Pulmonary artery endothelial cell (primary cell): Measurements from ENCODE around the gene HMBS. TPM values are rescaled to one million over a fixed set of nuclear protein-coding genes. Genes with fewer than 3 reads are reported as not detected.
A peak's percentile ranks its signal among the peaks of the same experiment; 100 is the strongest.

Experiments
- DNase-seq: peaks from one replicate; pipeline ENCODE4 v3.0.0-alpha.2; 2011; ENCODE audit warnings: low read depth, low spot score
- total RNA-seq: library from RNA; depleted of rRNA; stranded (reverse); fragments of >200 nt; gene quantifications from 2 replicates; pipeline ENCODE4 v1.2.3, GENCODE V29; 2014

HMBS gene
- total RNA-seq, 1 donor from 2014 or later, result 7.8 TPM

DNA sequence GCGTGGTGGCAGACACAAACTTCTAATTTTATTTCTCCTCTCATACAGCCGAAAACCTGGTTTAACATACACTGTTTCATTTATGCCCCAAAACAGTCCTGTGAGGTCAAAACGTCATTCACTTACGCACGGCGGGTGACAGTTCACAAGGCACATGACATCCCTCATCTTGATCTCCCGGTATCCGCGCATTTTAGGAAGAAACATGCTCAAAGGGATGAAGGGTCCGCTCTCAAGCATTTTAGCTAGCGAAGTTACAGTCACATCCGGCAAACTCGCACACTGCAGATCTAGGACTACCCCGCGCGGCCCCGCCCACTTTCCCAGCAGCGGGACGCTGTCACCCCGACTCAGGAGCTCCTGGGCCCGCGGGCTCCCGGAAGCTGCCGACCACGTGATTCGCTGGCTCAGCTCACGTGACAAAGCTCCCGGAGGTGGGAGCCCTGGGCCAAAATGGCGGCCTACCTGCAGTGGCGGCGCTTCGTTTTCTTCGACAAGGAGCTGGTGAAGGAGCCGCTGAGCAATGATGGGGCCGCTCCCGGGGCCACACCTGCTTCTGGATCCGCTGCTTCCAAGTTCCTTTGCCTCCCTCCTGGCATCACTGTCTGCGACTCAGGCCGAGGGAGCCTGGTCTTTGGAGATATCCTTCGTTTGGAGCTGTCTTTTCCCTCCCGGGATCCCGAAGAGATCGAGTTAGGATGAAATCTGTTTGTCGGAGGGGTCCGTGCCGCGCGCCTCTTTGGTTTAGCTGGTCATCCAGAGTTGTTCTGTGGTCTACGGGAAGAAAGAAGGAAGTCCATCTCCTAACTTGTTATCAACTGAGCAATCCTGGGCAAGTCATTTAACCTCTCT lies 17.1 kb upstream of the HMBS start, which contains the start of gene VPS11:
Gene VPS11 (plus strand): TSS at position 448 of the 852 bp plus-strand sequence. CDS start 6 bp downstream, at position 454.
- DNase-seq, result peak; percentile 89

- DNase-seq, result no peak
Observed at GRCh38 chr11:119077839-119078238, 6.8 kb upstream of the HMBS start.

GRCh38 chr11:119078675-119079420 lies 5.8 kb upstream of the HMBS start:
- no peak for DNase-seq

DNA sequence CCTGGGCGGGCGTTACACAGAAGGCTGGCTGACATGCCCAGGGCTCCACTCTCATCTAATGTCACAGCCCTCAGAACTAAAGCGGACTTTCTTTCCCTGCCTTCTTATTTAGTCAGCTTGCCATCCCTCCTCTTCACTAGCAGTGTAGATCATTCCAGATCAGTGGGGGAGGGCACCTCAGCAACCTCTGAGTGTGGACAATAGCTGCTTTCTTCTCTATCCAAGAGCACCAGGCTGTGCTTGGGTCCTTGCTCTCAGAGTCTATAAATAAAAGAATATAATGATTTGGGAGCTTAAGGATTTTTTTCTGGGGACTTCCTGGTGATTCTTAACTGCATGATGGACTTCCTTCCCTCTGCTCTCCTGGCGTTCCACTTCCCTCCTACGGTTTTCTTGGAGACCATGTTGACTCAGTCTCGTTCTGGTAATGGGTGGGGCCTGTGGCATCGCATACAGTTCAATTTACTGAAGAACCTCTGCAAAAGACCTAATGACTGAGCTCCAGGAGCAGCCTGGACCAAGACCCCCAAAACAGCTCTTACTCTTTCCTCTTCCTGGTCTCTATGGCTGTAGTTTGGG lies 2.9 kb upstream of the HMBS start:
- DNase-seq, result no peak

DNA sequence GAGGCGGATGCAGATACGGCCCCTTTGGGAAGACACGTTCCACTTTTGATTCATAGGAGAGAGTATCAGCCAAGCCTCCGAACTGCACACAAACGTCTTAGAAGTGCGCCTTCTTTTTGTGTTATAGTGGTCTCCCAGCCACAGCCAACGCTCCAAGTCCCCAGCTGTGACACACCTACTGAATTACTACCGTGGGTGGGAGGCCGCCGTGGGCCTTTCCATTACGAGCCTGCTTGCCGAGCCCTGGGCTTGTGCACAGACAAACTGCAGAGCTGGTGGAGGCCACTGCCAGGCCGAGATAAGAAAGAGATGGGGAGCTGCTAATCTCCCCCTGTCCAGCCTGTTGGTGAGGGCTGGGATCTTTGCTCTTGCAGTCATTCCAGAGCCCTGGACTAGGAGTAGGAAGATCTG lies 761 bp downstream of the HMBS start:
- no peak for DNase-seq

GRCh38 chr11:119087123-119087522 lies 2.4 kb downstream of the HMBS start:
- no peak for DNase-seq

DNA sequence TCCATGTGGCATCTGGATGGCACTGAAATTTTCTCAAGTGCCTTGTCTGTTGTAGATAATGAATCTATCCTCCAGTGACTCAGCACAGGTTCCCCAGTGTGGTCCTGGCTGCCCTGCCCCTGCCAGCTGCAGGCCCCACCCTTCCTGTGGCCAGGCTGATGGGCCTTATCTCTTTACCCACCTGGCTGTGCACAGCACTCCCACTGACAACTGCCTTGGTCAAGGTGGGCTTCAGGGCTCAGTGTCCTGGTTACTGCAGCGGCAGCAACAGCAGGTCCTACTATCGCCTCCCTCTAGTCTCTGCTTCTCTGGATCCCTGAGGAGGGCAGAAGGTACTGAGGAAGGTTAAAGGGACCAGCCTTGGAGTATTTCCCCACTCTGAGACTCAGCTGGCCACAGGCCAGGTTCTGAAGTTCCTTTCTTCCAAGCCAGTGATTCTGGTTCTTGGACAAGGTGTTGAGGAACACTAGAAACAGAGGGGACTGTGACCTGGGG lies 3.1 kb downstream of the HMBS start:
- no peak for DNase-seq

DNA sequence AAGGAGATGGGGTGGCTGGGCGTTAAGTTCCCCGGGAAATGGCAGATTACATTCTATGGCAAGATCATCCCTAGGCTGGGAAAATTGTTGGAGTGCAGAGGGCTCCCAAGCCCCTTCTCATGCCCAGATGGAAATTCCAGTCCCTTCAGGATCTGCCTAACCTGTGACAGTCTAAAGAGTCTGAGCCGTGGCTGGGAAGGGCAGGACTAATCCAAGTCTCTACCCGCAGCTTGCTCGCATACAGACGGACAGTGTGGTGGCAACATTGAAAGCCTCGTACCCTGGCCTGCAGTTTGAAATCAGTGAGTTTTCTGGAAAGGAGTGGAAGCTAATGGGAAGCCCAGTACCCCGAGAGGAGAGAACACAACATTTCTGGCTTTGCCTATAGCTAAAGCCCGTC lies 3.7 kb downstream of the HMBS start:
- DNase-seq, result no peak

DNA sequence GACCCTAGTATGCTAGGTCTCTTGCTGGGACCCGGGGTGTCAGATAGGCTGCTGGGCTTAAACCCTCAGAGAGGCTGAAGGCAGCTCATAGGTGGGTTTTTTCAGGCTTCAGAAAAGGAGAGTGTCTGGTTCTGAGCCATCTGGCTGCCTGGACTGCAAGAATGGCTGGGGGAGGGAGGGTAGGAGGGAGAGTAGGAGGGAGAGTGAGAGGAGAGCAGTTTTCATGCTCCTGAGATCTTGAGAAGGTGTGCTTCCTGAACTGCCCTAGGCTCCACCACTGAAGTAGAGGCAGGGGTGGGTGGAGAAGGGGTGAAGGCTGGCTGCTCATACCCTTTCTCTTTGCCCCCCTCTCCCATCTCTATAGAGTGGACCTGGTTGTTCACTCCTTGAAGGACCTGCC lies 4.6 kb downstream of the HMBS start:
- DNase-seq, result no peak

DNA sequence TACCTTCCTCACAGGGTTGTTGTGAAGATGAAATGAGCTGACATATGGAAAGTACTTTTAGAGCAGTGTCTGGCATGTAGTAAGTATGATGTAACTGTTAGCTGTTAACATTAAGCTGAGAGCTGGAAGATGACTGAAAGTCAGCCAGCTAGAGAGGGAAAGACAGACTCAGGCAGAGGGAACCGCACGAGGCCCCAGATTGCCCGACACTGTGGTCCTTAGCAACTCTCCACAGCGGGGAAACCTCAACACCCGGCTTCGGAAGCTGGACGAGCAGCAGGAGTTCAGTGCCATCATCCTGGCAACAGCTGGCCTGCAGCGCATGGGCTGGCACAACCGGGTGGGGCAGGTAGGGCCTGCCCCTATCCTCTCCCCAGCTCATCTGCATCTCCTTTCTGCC lies 6.5 kb downstream of the HMBS start:
- DNase-seq, result no peak

GRCh38 chr11:119091966-119092879 lies 7.5 kb downstream of the HMBS start:
- no peak for DNase-seq

DNA sequence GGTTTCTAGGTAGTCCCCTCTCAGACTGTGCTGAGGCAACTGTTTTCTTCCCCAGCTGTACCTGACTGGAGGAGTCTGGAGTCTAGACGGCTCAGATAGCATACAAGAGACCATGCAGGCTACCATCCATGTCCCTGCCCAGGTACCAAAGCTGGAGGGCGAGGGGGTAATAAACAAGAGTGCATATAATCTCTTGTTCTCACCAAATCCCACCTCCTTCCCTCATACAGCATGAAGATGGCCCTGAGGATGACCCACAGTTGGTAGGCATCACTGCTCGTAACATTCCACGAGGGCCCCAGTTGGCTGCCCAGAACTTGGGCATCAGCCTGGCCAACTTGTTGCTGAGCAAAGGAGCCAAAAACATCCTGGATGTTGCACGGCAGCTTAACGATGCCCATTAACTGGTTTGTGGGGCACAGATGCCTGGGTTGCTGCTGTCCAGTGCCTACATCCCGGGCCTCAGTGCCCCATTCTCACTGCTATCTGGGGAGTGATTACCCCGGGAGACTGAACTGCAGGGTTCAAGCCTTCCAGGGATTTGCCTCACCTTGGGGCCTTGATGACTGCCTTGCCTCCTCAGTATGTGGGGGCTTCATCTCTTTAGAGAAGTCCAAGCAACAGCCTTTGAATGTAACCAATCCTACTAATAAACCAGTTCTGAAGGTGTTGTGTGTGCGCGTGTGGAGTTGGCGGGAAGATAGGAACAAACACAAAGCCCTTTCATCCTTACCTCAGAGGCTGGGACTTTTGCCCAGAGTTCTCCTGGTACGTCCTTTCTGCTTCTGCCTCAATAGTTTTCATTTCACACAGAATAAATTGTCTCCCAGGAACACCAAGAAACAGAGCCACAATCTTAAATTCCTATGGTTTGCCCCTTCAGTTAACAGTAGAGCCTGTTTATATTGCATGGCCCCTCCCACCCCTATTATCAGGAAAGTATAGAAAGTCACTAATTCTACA lies 8.5 kb downstream of the HMBS start:
- no peak for DNase-seq

DNA sequence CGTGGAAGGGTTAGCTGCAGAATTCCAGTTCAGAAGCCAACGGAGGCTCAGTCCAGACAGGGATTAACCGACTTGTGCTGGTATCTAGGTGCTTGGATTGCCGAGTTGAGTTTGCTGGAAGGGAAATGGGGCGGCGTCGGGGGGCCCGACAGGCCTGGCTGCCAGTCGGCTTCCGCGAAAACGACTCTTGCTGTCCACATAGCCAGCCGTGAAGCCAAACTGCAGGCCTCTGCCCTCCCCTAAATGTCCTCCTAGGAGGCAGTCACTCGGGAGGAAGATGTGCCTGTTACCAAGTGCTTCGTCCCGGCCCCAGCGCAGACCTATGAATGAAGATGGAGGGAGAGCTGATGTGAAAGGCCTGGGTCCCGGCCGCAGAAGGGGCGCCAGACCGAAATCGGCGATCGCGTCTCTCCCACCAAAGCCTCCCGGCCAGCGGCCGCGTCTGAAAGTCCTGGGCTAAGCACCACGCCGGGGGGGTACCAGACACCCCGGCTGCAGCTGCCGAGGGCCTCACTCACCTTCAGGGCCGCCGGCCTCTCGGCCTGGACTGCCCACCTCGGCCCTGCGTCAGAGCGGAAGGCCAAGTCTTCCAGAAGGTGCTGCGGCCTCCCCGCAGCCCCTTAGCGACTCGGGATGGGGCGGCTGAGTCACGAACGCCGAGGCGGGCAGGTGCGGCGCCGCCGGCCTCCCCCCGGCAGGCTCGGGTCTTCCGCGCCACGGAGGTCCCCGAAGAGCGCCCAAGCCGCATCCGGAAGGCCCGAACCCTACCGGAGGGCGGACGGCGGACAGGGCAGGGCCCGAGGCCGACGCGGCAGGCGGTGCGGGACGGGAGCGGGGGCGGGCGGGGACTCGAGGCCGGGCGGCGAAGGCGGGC lies 9.5 kb downstream of the HMBS start:
- DNase-seq, result no peak

GRCh38 chr11:119094816-119095065 lies 10.1 kb downstream of the HMBS start:
- DNase-seq, result peak; percentile 58

DNA sequence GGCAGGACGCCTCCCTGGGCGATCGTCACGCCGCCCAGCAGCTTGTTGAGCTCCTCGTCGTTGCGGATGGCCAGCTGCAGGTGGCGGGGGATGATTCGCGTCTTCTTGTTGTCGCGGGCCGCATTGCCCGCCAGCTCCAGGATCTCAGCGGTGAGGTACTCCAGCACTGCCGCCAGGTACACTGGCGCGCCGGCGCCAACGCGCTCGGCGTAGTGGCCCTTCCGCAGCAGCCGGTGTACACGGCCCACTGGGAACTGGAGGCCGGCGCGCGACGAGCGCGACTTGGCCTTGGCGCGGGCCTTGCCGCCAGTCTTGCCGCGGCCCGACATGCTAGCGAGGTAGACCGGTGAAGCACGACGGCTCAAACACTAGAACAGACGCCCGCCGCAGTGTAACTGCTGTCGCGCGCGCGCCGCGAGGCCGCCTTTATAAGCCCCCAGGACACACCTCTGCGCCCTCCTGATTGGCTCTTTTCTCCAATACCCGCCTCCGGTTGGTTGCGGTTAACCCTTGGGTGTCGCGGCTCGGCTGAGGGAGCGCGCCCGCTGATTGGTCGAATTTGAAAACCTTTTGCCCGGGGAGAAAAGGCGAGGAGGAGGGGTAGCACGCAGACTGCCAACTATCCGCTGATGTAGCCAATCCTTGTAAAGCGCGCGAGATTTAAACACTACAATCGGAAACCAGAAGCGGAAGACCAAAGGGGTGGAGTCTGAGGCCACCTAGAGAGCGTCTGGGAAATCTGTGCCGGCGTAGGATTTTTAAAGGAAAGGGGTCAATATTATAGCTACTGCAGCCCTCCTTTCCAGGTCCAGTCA lies 10.6 kb downstream of the HMBS start:
- DNase-seq, result peak; percentile 99

DNA sequence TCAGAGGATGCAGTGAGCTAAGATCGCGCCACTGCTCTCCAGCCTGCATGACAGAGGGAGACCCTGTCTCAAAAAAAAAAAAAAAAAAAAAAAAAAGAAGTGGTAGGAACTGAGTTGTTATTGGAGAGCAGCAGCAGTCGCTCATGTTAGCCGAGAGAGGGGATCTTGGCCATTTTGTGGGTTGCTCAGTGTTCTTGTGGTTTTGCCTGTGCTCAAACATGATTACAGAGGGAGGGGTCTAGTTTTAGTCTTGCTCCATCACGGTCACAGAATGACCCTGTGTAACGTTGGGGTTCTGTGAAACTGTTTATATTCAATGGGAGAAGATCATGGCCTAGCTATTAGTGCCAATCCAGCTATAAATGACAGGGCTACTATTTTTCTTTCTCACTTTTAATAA lies 15.0 kb downstream of the HMBS start:
- no peak for DNase-seq

- DNase-seq, result no peak
Observed at GRCh38 chr11:119100246-119100970, 15.7 kb downstream of the HMBS start.
